Stimulated activated CD8-positive, alpha-beta memory T cell treated with anti-CD3 and anti-CD28 coated beads, Interleukin-15, amount 100 ng/mL, for 48 hours (primary cell): ENCODE measurements around the gene LRCH4.

ENCODE experiments used
- DNase-seq, 2 donors: peaks; one replicate each; pipeline ENCODE4 v3.0.0-alpha.2; 2020; ENCODE audit warnings: low read depth in 2 of 2

Gene LRCH4

GRCh38 chr7:100606313-100606712 is 20.4 kb upstream of the LRCH4 start:
- no peak for DNase-seq

GRCh38 chr7:100604976-100605911 is 19.3 kb upstream of the LRCH4 start:
- no peak for DNase-seq

DNA sequence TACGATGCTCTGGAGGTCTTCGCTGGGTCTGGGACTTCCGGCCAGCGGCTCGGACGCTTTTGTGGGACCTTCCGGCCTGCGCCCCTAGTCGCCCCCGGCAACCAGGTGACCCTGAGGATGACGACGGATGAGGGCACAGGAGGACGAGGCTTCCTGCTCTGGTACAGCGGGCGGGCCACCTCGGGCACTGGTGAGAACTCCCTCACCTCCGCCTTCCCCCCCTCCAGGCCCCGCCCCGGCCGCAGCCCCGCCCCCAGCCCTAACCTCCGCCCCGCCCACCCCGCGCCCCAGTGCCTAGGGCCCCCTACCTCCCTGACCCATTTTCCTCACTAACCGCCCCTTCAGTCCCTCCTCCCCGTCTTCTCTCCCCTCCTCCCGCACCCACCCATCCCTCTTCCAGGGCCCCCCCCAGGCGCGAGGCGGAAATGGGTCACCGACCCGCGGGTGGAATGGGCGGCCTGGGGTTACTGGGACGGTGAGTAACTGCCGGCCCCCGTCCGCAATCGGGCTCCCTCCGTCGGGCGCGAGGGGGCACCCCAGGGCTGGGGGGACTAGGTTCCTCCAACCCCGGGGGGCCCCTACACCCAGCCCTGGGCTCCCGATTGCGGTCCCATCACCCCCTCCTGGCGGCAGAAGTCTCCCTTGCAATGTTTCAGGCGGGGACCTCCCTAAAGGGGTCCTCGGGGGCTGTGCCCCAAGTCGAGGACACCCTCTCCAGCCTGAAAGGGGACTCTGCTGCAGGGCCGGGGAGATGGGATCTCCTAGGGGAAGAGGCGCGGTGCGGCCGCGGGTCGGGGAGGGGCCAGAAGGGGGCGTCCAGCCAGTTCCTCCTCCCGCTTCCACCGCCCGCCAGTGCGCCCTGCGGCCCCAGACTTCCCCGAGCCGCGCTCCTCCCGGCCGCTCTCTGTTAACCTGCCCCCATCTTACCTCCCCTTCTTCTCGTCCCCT is 18.4 kb upstream of the LRCH4 start:
- DNase-seq: peak; percentile 74 to 79

- no peak for DNase-seq
Observed at GRCh38 chr7:100603726-100604027, 17.7 kb upstream of the LRCH4 start.

DNA sequence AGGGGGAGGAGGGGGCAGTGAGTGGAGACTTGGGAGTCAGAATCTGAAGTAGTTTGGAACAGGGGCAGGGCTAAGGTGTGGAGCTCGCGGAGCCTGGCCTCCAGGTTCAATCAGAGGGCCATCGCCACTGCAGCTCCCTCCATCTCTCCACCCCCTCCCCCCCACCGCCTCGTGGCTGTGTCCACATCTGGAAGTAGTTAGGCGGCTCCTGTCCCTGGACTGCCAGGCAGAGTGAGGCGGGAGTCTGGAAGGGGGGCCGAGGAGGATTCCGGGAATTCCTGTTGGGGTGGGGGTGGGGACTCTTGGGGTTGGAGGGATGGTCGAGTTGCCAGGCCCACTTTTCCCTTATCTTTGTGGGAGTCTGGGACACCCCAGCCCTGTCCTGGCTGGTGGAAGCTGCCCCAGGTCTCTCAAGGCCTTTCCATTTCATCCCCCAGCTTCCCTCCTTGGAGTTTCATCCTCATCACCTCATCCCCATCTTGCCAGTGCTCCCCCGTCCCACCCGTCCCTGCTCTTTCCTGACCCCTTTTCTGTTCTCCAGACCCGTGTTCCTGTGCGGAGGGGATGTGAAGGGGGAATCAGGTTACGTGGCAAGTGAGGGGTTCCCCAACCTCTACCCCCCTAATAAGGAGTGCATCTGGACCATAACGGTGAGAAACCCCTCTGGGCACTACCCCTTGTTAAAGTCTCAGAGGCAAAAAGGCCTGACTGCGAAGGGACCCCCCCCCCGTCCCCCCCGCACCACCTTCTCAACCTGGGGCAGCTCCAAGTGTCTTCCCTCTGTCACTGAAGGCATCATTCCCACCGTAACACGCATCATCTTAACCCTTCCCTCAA is 17.2 kb upstream of the LRCH4 start:
- DNase-seq: no peak

DNA sequence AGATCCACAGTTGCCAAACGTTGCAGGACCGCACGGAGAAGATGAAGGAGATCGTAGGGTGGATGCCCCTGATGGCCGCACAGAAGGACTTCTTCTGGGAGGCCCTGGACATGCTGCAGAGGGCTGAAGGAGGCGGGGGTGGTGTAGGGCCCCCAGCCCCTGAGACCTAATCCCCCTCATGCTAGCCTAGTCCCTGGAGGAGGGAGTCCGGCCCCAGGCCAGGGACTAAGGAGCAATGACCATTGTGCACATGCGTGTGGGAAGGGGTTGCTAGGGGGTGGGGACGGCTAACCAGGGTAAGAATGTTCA is 14.8 kb upstream of the LRCH4 start:
- no peak for DNase-seq

DNA sequence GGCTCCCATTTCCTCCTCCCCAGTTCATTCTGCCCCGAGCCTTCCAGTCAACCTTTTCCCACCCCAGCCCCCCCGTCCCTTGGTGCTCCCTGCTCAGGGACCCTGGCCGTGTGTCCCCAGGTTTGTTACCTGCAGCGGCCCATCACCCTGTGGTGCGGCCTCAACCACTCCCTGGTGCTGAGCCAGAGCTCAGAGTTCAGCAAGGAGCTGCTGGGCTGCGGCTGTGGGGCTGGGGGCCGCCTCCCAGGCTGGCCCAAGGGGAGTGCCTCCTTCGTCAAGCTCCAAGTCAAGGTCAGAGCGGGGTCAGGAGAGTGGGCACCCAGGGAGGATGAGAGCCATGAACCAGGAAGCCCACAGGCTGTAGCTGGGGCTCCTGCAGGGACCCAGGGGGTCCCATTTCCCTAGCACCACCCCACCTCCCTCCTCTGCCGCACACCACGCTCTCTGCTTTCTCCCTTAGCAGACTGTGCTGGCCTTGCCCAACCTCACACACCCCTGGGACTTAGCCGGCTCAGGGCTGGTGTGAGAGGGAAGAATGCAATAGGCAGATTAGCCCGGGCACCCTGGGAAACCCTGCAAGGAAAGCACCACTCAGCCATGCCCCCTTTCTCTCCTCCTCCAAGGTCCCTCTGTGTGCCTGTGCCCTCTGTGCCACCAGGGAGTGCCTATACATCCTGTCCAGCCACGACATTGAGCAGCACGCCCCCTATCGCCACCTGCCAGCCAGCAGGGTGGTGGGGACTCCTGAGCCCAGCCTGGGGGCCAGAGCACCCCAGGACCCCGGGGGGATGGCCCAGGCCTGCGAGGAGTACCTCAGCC is 14.2 kb upstream of the LRCH4 start:
- no peak for DNase-seq

DNA sequence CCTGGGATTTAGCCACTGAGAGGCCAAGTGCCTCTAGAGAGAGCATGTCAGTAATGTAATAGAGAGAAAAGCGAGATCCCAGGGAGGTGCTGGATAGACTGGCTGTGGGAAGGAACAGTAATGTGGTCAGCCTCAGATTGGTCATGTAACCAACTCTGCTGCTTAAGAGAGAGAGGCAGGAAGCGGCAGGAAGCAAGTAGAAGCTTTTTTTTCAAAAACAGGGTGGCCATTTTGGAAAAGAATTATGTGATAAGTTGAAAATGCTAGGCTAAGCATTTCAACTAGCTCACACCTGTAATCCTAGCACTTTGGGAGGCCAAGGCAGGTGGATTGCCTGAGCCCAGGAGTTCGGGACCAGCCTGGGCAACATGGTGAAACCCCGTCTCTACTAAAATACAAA is 12.5 kb upstream of the LRCH4 start:
- DNase-seq: no peak

- no peak for DNase-seq
Observed at GRCh38 chr7:100595188-100595587, 9.3 kb upstream of the LRCH4 start.

- DNase-seq: no peak
Observed at GRCh38 chr7:100591596-100591995, 5.7 kb upstream of the LRCH4 start.

DNA sequence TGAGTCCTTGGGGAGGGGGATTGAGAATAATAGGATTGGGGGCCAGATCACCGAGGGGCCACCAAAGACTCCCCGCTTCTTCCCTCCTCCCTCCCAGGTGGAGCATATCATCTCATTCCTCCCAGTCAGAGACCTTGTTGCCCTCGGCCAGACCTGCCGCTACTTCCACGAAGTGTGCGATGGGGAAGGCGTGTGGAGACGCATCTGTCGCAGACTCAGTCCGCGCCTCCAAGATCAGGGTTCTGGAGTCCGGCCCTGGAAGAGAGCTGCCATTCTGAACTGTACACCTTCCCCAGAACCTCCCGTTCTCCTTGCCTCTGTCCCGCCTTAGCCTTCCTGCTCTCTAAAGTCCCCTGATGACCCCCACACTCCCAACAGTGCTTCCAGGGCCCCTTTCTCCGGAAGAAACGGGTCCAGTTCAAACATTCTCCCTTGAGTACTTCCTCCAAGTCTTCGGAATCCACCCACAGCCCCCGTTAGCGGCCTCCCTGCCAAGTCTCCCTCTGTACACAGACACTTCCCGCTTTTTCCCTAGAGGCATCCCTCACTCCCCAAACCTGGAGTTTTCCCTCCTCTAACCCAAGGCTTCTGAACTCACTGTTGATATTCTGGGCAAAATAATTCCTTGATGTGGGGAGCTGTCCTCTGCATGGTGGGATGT is 4.3 kb upstream of the LRCH4 start:
- DNase-seq: no peak

GRCh38 chr7:100589341-100589947 is 3.5 kb upstream of the LRCH4 start:
- no peak for DNase-seq

DNA sequence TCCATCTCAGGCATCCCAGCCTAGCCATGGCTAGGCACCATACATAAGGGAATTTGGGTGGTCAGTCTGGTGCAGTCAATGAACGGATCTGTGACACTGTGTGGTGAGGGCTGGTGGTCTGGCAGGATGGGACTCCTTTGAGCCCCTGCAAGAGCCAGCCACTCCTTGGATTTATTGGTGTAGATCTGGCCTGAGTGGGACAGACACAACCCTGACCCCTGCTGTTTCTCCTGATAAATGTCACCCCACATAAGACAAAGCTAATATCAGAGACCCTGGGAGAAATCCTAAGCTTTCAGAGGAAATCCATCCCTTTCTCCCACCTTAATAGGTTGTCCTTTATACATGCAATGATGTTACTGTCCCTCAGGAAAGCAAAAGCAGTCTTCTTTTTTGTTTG is 2.5 kb upstream of the LRCH4 start:
- DNase-seq: no peak

DNA sequence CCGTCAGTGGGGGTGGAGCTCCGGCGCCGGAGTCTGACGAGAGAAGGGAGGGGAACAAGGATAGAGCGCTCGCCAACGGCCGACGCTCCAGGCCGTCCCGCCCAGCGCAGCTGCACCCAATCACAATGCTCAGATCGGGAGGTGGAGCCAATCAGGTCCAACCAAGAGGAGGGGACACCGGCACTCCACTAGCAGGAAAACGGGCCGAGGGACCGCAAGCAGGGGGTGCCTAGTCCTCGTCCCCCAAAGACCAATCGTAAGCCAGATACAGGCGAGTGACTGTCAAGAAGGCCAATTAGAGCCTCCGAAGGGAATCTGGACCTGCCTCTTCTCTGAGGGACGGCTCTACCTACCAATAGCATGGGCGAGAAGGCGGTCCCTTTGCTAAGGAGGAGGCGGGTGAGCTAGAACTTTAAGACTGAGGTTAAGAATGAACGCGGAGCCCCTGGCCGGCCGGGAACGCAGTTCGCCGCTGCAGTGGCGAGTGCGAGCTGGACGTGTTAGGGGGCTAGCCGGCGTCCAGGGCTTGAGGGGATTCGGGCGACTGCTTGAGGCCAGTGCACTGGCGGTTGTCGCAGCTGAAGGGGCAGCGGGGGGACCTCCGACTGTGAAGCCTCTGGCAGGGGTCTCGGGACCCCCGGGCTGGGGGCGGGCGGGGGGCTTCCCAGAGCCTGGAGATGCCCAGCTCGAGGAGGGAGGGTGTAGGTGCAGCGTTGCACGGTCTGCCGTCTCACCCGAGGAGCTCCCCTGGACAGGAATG is 517 bp upstream of the LRCH4 start, which contains the start of gene FBXO24:
FBXO24 (plus strand) TSS at position 63 of the 760 bp plus-strand sequence; CDS start at position 361, 298 bp downstream.
- DNase-seq: peak; percentile 99

DNA sequence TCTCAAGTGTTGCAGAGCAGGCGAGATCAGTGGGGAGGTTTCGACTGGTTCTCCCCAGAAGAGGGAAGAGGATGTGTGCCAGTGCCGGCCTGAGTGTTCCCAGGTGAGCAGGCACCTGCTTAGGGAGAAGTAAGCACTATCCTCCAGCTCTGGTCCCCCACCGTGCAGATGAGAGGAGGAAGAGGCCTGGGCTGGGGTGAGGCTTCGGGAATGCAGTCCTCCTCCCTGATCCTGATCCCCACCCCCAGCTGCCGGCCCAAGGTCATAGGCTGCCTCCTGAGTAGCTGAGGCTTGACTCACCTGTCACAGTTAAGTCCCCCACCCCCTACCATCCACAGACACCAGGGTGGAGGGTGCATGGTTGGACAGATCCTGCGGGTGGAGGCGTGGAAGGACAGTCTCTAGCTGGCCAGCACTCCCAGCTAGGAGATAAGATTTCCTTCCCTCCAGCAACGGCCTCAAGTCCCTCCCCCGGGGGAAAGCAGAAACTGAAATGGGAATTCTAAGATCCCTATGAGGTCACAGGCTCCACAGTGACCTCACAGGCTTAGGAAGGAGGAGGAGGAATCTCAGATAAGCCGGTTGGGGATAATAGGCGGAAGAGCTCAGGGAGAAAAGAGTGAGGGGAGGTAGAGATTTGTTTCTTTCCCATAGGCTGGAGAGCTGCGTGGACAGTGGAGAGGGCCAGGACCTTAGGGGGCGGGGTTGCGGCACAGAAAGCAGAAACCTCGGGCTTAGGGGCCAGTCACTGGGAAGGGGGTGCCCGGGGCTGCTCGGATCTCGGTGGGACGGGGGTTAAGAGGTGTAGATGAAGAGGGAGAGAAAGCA is 1.0 kb downstream of the LRCH4 start:
- no peak for DNase-seq

DNA sequence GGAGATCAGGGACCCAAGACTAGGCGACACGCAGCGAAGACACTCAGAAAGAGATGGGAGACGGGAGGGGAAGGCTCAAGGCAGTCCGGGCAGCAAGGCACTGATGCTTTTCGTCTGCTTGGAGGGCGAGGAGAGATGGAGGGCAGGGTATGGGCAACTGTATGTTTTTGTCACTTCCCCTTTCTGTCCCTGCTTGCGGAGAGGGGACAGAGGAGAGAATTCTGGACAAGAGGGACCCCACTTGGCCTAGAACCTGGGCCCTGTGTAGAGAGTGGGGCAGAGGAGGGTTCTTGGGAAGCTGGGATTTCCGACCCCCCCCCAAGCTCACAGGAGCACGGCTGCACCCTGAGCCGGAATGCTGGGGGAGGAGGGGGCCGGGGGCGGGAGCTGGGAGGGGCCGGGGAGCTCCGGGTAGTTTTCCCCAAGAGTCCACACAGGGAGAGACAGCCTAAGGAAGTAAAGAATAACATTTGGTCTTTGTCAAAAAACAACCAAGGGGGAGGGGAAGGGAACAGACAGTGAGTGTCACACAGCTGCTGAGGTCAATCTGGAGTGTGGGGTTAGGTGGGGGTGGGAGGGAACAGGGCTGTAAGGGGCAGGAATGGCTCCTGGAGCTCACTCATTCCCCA is 1.8 kb downstream of the LRCH4 start:
- DNase-seq: no peak

- peak; percentile 57 to 67 for DNase-seq
Observed at GRCh38 chr7:100583132-100584053, 2.5 kb downstream of the LRCH4 start.
